HepG2 (cell line): Measurements from ENCODE around the gene PELI3.

Source experiments
- CBX1 ChIP-seq: IDR thresholded peaks from one replicate; pipeline ENCODE4 v1.6.1; 2016; ENCODE audit warnings: antibody characterized with exemption, low read depth
- MAFK ChIP-seq, 2 experiments: IDR thresholded peaks in 1 of 2; conservative IDR thresholded peaks in 1 of 2; 2 replicates each; pipeline ENCODE4 v1.6.1; 2011; ENCODE audit warnings: improper control_type of control experiment in 2 of 2, low read length in 2 of 2
- MBD4 ChIP-seq: IDR thresholded peaks from 2 replicates; pipeline ENCODE4 v1.6.1; 2012; ENCODE audit warnings: low read length, inconsistent platforms, borderline replicate concordance
- RBFOX2 ChIP-seq: fragments of 200-400 bp; formaldehyde crosslinking; IDR thresholded peaks from 2 replicates; pipeline ENCODE4 v1.6.1; 2017; ENCODE audit warnings: low read depth, mild to moderate bottlenecking, low read length
- TP53 ChIP-seq: sonication (generic); formaldehyde crosslinking; conservative IDR thresholded peaks from 2 replicates; pipeline ENCODE4 v1.4.0; 2020; ENCODE audit warnings: missing genetic modification reagents
- U2AF1 ChIP-seq: fragments of 200-400 bp; formaldehyde crosslinking; optimal IDR thresholded peaks from 2 replicates; pipeline ENCODE3; 2017; ENCODE audit warnings: mild to moderate bottlenecking, low read depth, low read length
- ZNF10 ChIP-seq: sonication (generic); formaldehyde crosslinking; IDR thresholded peaks from 2 replicates; pipeline ENCODE4 v1.4.0; 2020; ENCODE audit warnings: mild to moderate bottlenecking, low read depth, missing genetic modification reagents, borderline replicate concordance
- ZNF317 ChIP-seq: sonication (generic); formaldehyde crosslinking; IDR thresholded peaks from 2 replicates; pipeline ENCODE4 v1.5.0; 2020; ENCODE audit warnings: mild to moderate bottlenecking, missing genetic modification reagents
- TF ChIP-seq, protein P1 (sequence below): sonication (generic); formaldehyde crosslinking; IDR thresholded peaks from 2 replicates; pipeline ENCODE4 v1.5.0; 2020; ENCODE audit warnings: mild to moderate bottlenecking, missing genetic modification reagents, moderate library complexity
- TF ChIP-seq, protein P2 (sequence below): sonication (generic); formaldehyde crosslinking; conservative IDR thresholded peaks from 2 replicates; pipeline ENCODE4 v1.8.1; 2023; ENCODE audit warnings: missing genetic modification reagents

DNA sequence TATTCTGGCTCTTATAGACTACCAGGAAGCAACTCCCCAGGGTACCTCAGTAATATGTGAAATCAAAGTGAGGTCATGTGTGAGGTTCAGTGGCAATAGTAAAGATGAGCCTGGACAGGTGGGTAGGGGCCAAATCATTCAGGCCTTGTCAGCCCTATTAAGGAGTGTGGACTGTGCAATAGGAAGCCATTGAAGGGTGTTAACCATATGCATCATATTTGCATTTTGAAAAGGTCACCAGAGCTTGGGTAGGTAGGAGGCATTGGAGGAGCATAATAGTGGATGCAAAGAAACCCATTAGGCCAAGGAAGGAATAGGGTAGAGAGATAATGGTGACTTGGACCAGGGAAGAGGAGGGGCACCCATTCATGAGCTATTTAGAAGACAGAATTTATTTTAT lies 19.7 kb upstream of the PELI3 start:
- TF ChIP-seq, protein P1, sequence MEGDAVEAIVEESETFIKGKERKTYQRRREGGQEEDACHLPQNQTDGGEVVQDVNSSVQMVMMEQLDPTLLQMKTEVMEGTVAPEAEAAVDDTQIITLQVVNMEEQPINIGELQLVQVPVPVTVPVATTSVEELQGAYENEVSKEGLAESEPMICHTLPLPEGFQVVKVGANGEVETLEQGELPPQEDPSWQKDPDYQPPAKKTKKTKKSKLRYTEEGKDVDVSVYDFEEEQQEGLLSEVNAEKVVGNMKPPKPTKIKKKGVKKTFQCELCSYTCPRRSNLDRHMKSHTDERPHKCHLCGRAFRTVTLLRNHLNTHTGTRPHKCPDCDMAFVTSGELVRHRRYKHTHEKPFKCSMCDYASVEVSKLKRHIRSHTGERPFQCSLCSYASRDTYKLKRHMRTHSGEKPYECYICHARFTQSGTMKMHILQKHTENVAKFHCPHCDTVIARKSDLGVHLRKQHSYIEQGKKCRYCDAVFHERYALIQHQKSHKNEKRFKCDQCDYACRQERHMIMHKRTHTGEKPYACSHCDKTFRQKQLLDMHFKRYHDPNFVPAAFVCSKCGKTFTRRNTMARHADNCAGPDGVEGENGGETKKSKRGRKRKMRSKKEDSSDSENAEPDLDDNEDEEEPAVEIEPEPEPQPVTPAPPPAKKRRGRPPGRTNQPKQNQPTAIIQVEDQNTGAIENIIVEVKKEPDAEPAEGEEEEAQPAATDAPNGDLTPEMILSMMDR (CRISPR knock-in tag), result no peak
- no peak for TF ChIP-seq MAFK (conservative IDR thresholded peaks at IDR 0.05 in 1 of 2, IDR thresholded peaks at IDR 0.05 in 1 of 2; ENCODE audit: low read length in 2 of 2)
- TF ChIP-seq TP53, result no peak
- no peak for TF ChIP-seq RBFOX2
- TF ChIP-seq, protein P2, sequence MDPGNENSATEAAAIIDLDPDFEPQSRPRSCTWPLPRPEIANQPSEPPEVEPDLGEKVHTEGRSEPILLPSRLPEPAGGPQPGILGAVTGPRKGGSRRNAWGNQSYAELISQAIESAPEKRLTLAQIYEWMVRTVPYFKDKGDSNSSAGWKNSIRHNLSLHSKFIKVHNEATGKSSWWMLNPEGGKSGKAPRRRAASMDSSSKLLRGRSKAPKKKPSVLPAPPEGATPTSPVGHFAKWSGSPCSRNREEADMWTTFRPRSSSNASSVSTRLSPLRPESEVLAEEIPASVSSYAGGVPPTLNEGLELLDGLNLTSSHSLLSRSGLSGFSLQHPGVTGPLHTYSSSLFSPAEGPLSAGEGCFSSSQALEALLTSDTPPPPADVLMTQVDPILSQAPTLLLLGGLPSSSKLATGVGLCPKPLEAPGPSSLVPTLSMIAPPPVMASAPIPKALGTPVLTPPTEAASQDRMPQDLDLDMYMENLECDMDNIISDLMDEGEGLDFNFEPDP (CRISPR knock-in tag), result no peak
- TF ChIP-seq ZNF10, result no peak
- TF ChIP-seq CBX1, result no peak
- TF ChIP-seq U2AF1, result no peak
- TF ChIP-seq ZNF317, result no peak
- no peak for TF ChIP-seq MBD4
